GM13977 (cell line): ENCODE results near the gene MEIS2.

ENCODE experiments used
- DNase-seq: peaks from one replicate; pipeline ENCODE4 v3.0.0; 2012; ENCODE audit warnings: low spot score
- CTCF ChIP-seq: IDR thresholded peaks from 2 replicates; pipeline ENCODE4 v1.5.1; 2012; ENCODE audit warnings: mild to moderate bottlenecking, control low read depth; ENCODE audit not compliant: insufficient read depth; ENCODE audit errors: extremely low read depth, missing control alignments
- in situ Hi-C: fragments of 300-500 bp; cut with MboI; formaldehyde crosslinking; loops from one replicate; pipeline ENCODE4 v1.12.0; 2022; ENCODE audit warnings: low sequenced_read_pairs, low pct_unique_long_range_greater_than_20kb, mixed read lengths, inconsistent platforms; ENCODE audit not compliant: unreplicated experiment

MEIS2 gene

GRCh38 chr15:36878684-36879262 is 221.6 kb downstream of the MEIS2 start:
- no peak for DNase-seq
- in situ Hi-C loops, result loop anchor here (25.0 kb wide), 1 partner anchor 1009 kb away; no protein-coding TSS in a partner anchor
- TF ChIP-seq CTCF, result no peak

GRCh38 chr15:36877796-36878683 is 222.3 kb downstream of the MEIS2 start:
- in situ Hi-C loops, result loop anchor here (25.0 kb wide), 1 partner anchor 1009 kb away; no protein-coding TSS in a partner anchor
- no peak for TF ChIP-seq CTCF
- DNase-seq, result peak; percentile 19

GRCh38 chr15:36877294-36877693 is 223.1 kb downstream of the MEIS2 start:
- DNase-seq, result peak; percentile 10
- in situ Hi-C loops, result loop anchor here (25.0 kb wide), 1 partner anchor 1010 kb away; no protein-coding TSS in a partner anchor
- no peak for TF ChIP-seq CTCF

GRCh38 chr15:36875740-36876334 is 224.5 kb downstream of the MEIS2 start:
- TF ChIP-seq CTCF, result no peak
- in situ Hi-C loops, result loop anchor here (25.0 kb wide), 1 partner anchor 1011 kb away; no protein-coding TSS in a partner anchor
- no peak for DNase-seq

- in situ Hi-C loops, result loop anchor here (25.0 kb wide), 1 partner anchor 1012 kb away; no protein-coding TSS in a partner anchor
- no peak for TF ChIP-seq CTCF
Observed at GRCh38 chr15:36874930-36875329, 225.4 kb downstream of the MEIS2 start.

GRCh38 chr15:36867436-36867835 is 232.9 kb downstream of the MEIS2 start:
- in situ Hi-C loops, result no loop called here
- no peak for TF ChIP-seq CTCF

More at GRCh38 chr15:36874930-36875329, 225.4 kb downstream of the MEIS2 start:
- DNase-seq, result no peak

More at GRCh38 chr15:36867436-36867835, 232.9 kb downstream of the MEIS2 start:
- no peak for DNase-seq
